Thymus (tissue), 11 donors: ENCODE measurements around the gene RNF224. TPM values are rescaled to one million over a fixed set of nuclear protein-coding genes. Genes with fewer than 3 reads are reported as not detected.

Experiments used
- DNase-seq, 9 donors: peaks; one replicate each; pipeline ENCODE4 v3.0.0-alpha.2; 2013; ENCODE audit warnings: low spot score in 9 of 9, low read depth in 6 of 9, missing footprints in 1 of 9
- H3K27ac ChIP-seq, 2 donors: one replicate each; pipeline ENCODE4 v1.5.1; 2013; ENCODE audit warnings: control low read depth in 1 of 2, low read depth in 1 of 2, low read length in 1 of 2, mild to moderate bottlenecking in 1 of 2, moderate library complexity in 1 of 2
- H3K27me3 ChIP-seq, 2 donors: one replicate each; pipeline ENCODE4 v1.5.1; 2013; ENCODE audit warnings: low read length in 1 of 2; ENCODE audit not compliant: control insufficient read depth in 2 of 2, insufficient read depth in 1 of 2
- H3K36me3 ChIP-seq, 2 donors: one replicate each; pipeline ENCODE4 v1.5.1; 2013; ENCODE audit warnings: low read length in 1 of 2, mild to moderate bottlenecking in 1 of 2, moderate library complexity in 1 of 2; ENCODE audit not compliant: control insufficient read depth in 2 of 2, insufficient read depth in 2 of 2
- H3K4me1 ChIP-seq, 2 donors: one replicate each; pipeline ENCODE4 v1.5.1; 2013; ENCODE audit warnings: low read length in 2 of 2; ENCODE audit not compliant: control insufficient read depth in 2 of 2, insufficient read depth in 2 of 2
- H3K4me3 ChIP-seq, 2 donors: one replicate each; pipeline ENCODE4 v1.5.1; 2013; ENCODE audit warnings: low read length in 2 of 2, control low read depth in 1 of 2, mild to moderate bottlenecking in 1 of 2
- H3K9me3 ChIP-seq, 2 donors: one replicate each; pipeline ENCODE4 v1.5.1; 2013; ENCODE audit warnings: low read length in 1 of 2, mild to moderate bottlenecking in 1 of 2; ENCODE audit not compliant: control insufficient read depth in 2 of 2, insufficient read depth in 1 of 2
- WGBS: extraction: QIAGEN DNeasy Blood & Tissue Kit; methylation state at CpG from one replicate; pipeline ENCODE4 v1.1.7; 2013; 5-methylcytosine and 5-hydroxymethylcytosine counted together
- polyA plus RNA-seq: library from polyadenylated mRNA; stranded (reverse); fragments of 200-250 nt; gene quantifications from one replicate; pipeline ENCODE4 v1.2.3, GENCODE V29; 2013
- total RNA-seq: library from RNA; stranded (reverse); fragments of 120-200 nt; gene quantifications from one replicate; pipeline ENCODE4 v1.2.4, GENCODE V29; 2013
- donor health status: healthy.

The RNF224 gene
- total and polyA plus RNA-seq, 2 donors: 0.05 to 0.16 TPM

- Histone ChIP-seq H3K36me3 (peaks cover 53 to 65% of the 10 kb centered on the region in 2 donors), H3K9me3 (no peaks in the 10 kb centered on the region), H3K4me1 (peaks cover 17 to 25% of the 10 kb centered on the region in 2 donors), H3K27ac (no peak overlapping the region), H3K27me3 (no peaks in the 10 kb centered on the region), H3K4me3 (no peak overlapping the region)
- DNase-seq: no peak
- WGBS: 97% methylated on average over 48 of the region's 48 CpGs
Observed at GRCh38 chr9:137184881-137185660, 42.2 kb upstream of the RNF224 start.

- no peak overlapping the region for H3K4me3 ChIP-seq
- H3K27ac ChIP-seq: no peak overlapping the region
- H3K9me3 ChIP-seq: no peaks in the 10 kb centered on the region
- H3K4me1 ChIP-seq: peaks cover 18 to 25% of the 10 kb centered on the region in 2 donors
- H3K27me3 ChIP-seq: no peaks in the 10 kb centered on the region
- H3K36me3 ChIP-seq: peaks cover 53 to 65% of the 10 kb centered on the region in 2 donors
- 98% methylated on average over 19 of the region's 19 CpGs for WGBS
- no peak for DNase-seq
Observed at GRCh38 chr9:137185921-137186320, 41.4 kb upstream of the RNF224 start.

DNA sequence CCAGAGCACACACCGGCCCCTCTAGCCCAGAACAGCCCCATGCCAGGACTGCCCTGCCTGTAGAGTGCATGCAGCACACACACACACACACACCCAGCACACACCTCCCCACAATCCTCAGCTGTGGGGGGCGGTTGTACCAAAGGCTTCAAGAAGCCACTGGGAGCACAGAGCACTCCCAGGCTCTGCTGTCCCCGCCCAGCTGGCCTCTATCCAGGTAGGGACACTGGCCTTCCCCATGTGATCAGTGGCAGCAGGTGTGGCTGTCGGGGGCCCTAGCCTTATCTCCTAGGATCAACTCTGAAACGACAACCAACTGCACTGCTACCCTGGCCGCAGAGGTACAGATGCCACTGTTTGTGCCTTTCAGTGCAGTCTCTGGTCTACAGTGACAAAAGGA lies 40.9 kb upstream of the RNF224 start:
- no peak overlapping the region for H3K27ac ChIP-seq
- WGBS: 95% methylated on average over 6 of the region's 6 CpGs
- H3K36me3 ChIP-seq: peaks cover 53 to 65% of the 10 kb centered on the region in 2 donors
- no peak overlapping the region for H3K4me3 ChIP-seq
- H3K4me1 ChIP-seq: peaks cover 18 to 25% of the 10 kb centered on the region in 2 donors
- no peak for DNase-seq
- no peaks in the 10 kb centered on the region for H3K9me3 ChIP-seq
- H3K27me3 ChIP-seq: no peaks in the 10 kb centered on the region

DNA sequence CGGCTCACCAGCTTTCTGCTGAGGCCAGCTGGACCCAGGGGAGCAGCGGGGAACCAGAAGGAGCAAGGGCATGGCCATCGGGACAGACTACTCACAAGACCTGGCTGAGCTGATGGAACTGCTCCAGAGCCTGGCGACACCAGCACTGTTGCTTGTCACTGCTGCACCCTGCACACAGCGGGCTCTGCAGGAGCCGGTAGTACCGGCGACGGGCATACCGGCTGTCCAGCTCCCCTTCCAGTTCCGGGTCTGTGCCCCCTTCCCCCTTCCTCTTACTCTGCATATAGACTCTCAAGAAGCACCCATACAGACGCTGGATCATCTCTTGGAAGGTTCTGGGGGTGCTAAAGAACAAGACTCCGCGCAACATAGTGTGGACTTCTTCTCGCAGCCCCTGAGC lies 39.9 kb upstream of the RNF224 start:
- no peak for DNase-seq
- no peaks in the 10 kb centered on the region for H3K27me3 ChIP-seq
- no peaks in the 10 kb centered on the region for H3K9me3 ChIP-seq
- peak overlapping the region; percentile 90 to 99 for H3K4me3 ChIP-seq
- H3K36me3 ChIP-seq: peaks cover 48 to 68% of the 10 kb centered on the region in 2 donors
- H3K4me1 ChIP-seq: peaks cover 18 to 25% of the 10 kb centered on the region in 2 donors
- H3K27ac ChIP-seq: no peak overlapping the region
- 92% methylated on average over 15 of the region's 15 CpGs for WGBS

- Histone ChIP-seq H3K9me3 (no peaks in the 10 kb centered on the region), H3K27ac (peak overlapping the region; percentile 69 to 95), H3K36me3 (peaks cover 41 to 61% of the 10 kb centered on the region in 2 donors), H3K4me1 (peaks cover 18 to 25% of the 10 kb centered on the region in 2 donors), H3K4me3 (peak overlapping the region; percentile 90 to 99), H3K27me3 (no peaks in the 10 kb centered on the region)
- under 1% methylated on average over 31 of the region's 31 CpGs for WGBS
- DNase-seq: no peak
Observed at GRCh38 chr9:137188086-137188489, 39.2 kb upstream of the RNF224 start.

DNA sequence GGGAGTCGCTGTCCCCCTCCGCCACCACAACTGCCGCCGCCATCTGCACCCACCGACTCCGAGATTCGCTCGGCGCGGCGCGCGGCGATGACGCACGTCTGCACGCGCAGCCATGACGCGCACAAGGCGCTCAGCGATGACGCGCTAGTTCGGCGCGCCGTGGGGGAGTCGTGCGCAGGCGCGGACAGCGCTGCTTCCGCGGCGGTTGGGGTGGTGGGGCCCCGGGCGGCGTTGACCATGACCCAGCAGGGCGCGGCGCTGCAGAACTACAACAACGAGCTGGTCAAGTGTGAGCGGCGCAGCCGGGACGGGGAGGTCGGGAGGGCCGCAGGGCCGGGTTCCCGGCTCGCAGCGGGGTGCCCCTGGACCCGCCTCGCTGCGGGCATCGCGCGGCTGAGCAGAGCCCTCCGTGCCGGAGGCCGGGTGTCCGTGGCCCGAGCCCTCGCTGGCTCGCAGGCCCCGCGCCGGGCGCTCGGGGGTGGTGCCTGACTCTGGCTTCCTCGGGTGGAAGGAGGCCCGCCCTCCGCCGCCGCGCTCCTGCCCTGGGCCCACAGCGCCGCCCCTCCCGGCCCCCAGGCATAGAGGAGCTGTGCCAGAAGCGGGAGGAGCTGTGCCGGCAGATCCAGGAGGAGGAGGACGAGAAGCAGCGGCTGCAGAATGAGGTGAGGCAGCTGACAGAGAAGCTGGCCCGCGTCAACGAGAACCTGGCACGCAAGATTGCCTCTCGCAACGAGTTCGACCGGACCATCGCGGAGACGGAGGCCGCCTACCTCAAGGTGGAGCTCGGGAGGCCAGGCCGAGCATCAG lies 38.6 kb upstream of the RNF224 start, which contains the start of the genes ANAPC2 and SSNA1:
ANAPC2 (minus strand) TSS at position 71 of the 807 bp plus-strand sequence; CDS start at position 43, 28 bp downstream.
SSNA1 (plus strand) TSS at position 187 of the 807 bp plus-strand sequence; CDS start at position 238, 51 bp downstream.
- WGBS: under 1% methylated on average over 98 of the region's 98 CpGs
- Histone ChIP-seq H3K27ac (peak within 1 kb of the TSS; percentile 76 to 95), H3K4me1 (peaks cover 18 to 25% of the 10 kb centered on the region in 2 donors), H3K9me3 (no peaks in the 10 kb centered on the region), H3K36me3 (peaks cover 35 to 55% of the 10 kb centered on the region in 2 donors), H3K27me3 (no peaks in the 10 kb centered on the region), H3K4me3 (peak within 1 kb of the TSS; percentile 90 to 99)
- peak; percentile 75 to 98 (median 94) for DNase-seq

DNA sequence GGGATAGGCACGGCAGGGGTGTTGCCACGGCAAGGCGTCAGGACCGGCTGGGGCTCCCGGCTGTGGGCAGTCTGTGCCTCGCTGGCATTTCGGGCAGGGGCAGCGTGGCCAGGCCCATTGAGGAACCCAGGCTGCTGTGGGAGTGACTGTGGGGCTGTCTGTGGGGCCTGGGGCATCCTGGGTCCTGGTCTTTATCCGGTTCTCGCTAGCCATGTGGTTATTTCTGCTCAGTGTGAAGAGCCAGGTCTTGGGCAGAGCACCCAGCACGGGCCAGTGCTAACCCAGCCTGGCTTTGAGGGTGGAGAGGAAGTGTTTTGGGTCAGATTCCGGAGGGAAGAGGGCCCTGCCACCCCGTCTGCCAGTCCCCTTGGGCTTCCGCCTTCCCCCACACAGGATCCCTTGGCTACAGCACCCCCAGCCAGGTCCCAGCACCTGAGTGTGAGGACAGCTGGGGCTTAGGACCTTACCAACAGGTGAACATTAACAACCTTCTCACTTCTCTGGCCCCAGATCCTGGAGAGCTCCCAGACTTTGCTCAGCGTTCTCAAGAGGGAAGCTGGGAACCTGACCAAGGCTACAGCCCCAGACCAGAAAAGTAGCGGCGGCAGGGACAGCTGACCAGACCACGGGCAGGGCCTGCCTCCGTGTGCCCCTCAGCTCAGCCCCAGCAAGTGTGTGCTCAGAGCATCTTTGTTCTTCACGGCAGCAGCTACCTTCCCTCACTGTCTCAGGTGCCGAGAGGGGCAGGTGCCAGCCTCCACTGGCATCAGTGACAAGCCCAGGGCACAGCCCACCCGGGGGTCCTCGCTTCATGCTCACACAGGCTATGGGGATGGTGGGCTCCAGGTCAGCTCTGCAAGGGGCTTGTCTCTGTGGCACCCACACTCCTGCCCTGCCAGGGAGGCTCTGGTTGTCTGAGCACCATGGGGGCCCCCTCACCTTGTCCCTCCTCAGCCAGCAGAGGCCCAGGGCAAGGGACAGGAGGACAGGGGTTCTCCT lies 37.7 kb upstream of the RNF224 start:
- peak overlapping the region; percentile 90 to 99 for H3K4me3 ChIP-seq
- no peaks in the 10 kb centered on the region for H3K27me3 ChIP-seq
- DNase-seq: no peak
- peaks cover 18 to 26% of the 10 kb centered on the region in 2 donors for H3K4me1 ChIP-seq
- no peaks in the 10 kb centered on the region for H3K9me3 ChIP-seq
- H3K36me3 ChIP-seq: peaks cover 30 to 46% of the 10 kb centered on the region in 2 donors
- 47% methylated on average over 23 of the region's 23 CpGs for WGBS
- peak overlapping the region; percentile 76 to 95 for H3K27ac ChIP-seq

DNA sequence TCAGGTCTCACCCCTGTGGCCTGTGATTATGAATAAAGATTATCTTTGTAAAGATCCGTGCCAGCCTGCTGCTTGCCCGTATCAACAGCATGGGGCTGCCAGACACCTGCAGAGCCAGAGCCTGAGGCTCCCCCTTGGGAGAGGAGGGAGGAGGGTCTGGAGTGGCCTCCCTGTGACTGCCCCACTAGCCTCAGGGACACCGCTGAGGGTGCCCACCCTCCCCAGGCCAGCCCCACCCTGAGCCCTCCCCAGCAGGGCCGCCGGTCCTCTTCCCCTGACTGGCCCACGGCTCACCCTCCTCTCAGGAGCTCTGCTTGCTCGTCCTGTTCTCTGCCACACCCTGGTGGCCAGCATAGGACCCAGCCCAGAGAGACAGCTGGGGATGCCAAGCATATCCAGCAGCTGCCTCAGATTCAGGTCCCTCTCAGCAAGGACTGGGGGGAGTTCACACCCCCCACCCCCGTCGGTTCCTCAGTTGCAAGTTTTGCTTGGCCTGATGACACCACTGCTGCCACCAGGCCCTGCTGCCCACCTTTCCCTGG lies 36.9 kb upstream of the RNF224 start:
- 93% methylated on average over 9 of the region's 9 CpGs for WGBS
- Histone ChIP-seq H3K27me3 (no peaks in the 10 kb centered on the region), H3K9me3 (no peaks in the 10 kb centered on the region), H3K4me3 (no peak overlapping the region), H3K27ac (no peak overlapping the region), H3K4me1 (peaks cover 18 to 29% of the 10 kb centered on the region in 2 donors), H3K36me3 (peaks cover 26 to 38% of the 10 kb centered on the region in 2 donors)
- no peak for DNase-seq
